NB4 (cell line): Measurements from ENCODE around the gene CCM2.

Experiments
- CTCF ChIP-seq: IDR thresholded peaks from one replicate; pipeline ENCODE4 v1.5.1; 2012; ENCODE audit warnings: low read depth, low read length
- MYC ChIP-seq: IDR thresholded peaks from 2 replicates; pipeline ENCODE4 v1.6.1; 2011; ENCODE audit warnings: low read depth, low read length
- POLR2A ChIP-seq: IDR thresholded peaks from 2 replicates; pipeline ENCODE4 v1.6.1; 2011; ENCODE audit warnings: mild to moderate bottlenecking; ENCODE audit not compliant: insufficient read length; ENCODE audit errors: extremely low read depth

GRCh38 chr7:45035371-45035770 lies 35.4 kb downstream of the CCM2 start:
- TF ChIP-seq POLR2A (no peak), CTCF (no peak), MYC (no peak)
